ENCODE measurements around the gene KMO. TPM values are rescaled to one million over a fixed set of nuclear protein-coding genes. Genes with fewer than 3 reads are reported as not detected.

KMO gene
- total RNA-seq, 1 experiment from 2014 or later = not detected

DNA sequence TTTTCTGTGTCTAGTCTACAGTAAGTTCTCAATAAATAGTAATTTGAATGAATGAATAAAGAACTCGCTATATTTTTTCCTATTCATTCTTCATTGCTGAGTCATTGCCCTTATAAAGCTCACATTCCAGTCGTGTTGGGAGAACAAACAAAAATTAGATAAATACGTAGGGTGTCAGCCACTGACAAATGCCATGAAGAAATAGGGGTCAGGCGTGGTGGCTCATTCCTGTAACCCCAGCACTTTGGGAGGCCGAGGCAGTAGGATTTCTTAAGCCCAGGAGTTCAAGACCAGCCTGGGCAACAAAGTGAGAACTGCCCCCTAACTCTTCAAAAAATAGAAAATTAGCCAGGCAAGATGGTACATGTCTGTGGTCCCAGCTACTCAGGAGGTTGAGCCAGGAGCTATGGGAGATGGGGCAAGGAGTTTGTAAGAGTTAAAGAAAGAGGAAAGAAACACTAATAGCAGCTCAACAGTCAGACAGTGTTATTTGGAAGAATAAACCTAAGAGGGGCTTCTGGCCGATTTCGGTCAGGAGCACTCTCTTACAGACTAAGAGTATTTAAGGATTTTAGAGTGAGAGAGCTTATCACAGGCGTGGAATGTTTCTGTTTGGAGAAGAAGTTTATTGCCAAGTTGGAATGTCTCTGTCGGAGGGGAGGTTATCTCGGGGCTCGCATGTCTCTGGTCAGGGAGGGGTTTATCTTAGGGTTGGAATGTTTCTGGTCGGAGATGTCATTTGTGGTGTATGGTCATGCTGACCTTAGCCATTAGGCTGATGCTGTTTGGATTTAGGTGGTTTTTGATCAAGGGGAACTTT, 109.8 kb downstream of the KMO start:
- Histone ChIP-seq H2BK15ac (ENCODE audit: low read depth, low read length) (no peak overlapping the region), H2BK5ac (ENCODE audit: insufficient read length, low read length) (no peak overlapping the region), H3K4ac (ENCODE audit: low read depth, low read length) (no peak overlapping the region), H3K14ac (ENCODE audit: insufficient read depth, low read length) (no peak overlapping the region), H3K9me3 (ENCODE audit: control insufficient read depth, low read depth, low read length) (no peaks in the 10 kb centered on the region), H3K79me1 (ENCODE audit: insufficient read depth, low read depth, low read length, poor library complexity, severe bottlenecking) (no peaks in the 10 kb centered on the region), H4K5ac (ENCODE audit: insufficient read length, low read depth, low read length) (no peak overlapping the region), H3K23me2 (ENCODE audit: insufficient read length, low read depth, low read length, poor library complexity, severe bottlenecking) (peaks cover 3% of the 10 kb centered on the region), H2BK12ac (ENCODE audit: insufficient read length, low read depth, low read length) (no peak overlapping the region), H3K18ac (ENCODE audit: insufficient read length, low read depth, low read length) (no peak overlapping the region), H3K27ac (ENCODE audit: insufficient read length, low read depth, low read length) (no peak overlapping the region), H4K91ac (ENCODE audit: insufficient read length, low read depth, low read length) (no peak overlapping the region), H4K20me1 (ENCODE audit: control insufficient read depth, insufficient read depth, insufficient read length) (no peaks in the 10 kb centered on the region), H3K4me1 (ENCODE audit: insufficient read depth, low read length) (0 out of 2 replicates have a peak, but pooled peaks cover 6% of the 10 kb centered on the region), H2AFZ (ENCODE audit: low read length) (no peak overlapping the region), H3T11ph (ENCODE audit: low read length) (no peak overlapping the region), H2AK5ac (ENCODE audit: insufficient read length, low read length) (no peak overlapping the region), H3K79me2 (ENCODE audit: insufficient read depth, low read length) (peaks cover 15% of the 10 kb centered on the region; the same call in 1 of the 2 replicates), H3K27me3 (ENCODE audit: insufficient read depth, low read length) (no peaks in the 10 kb centered on the region), H3K56ac (ENCODE audit: insufficient read length, low read depth, low read length) (no peak overlapping the region), H3K9ac (ENCODE audit: extremely low read depth, insufficient read length, low read length) (no peak overlapping the region), H4K8ac (replicated peaks; ENCODE audit: insufficient read length, low read depth, low read length) (no peak overlapping the region), H3K23ac (ENCODE audit: insufficient read length, low read depth, low read length) (no peak overlapping the region), H2BK20ac (ENCODE audit: low read depth, low read length, poor library complexity, severe bottlenecking) (no peak overlapping the region), H2BK120ac (ENCODE audit: low read depth, low read length, poor library complexity, severe bottlenecking) (no peak overlapping the region), H3K4me2 (ENCODE audit: insufficient read depth, insufficient read length, low read length) (no peak overlapping the region)
- Mint-ChIP-seq H3K27me3 (ENCODE audit: low read depth) (peaks cover 16% of the 10 kb centered on the region), H3K4me3 (no peak overlapping the region; a peak in 1 of 5 replicates), H3K4me1 (peaks cover 21% of the 10 kb centered on the region in 2 experiments), H3K9me3 (peaks cover 13 to 17% of the 10 kb centered on the region in 2 experiments), H3K36me3 (ENCODE audit: insufficient read depth in 1 of 3, low read depth in 3 of 3) (peaks cover 3 to 18% (median 16%) of the 10 kb centered on the region in 3 experiments), H3K27ac (no peak overlapping the region)
- TF ChIP-seq, protein P1, sequence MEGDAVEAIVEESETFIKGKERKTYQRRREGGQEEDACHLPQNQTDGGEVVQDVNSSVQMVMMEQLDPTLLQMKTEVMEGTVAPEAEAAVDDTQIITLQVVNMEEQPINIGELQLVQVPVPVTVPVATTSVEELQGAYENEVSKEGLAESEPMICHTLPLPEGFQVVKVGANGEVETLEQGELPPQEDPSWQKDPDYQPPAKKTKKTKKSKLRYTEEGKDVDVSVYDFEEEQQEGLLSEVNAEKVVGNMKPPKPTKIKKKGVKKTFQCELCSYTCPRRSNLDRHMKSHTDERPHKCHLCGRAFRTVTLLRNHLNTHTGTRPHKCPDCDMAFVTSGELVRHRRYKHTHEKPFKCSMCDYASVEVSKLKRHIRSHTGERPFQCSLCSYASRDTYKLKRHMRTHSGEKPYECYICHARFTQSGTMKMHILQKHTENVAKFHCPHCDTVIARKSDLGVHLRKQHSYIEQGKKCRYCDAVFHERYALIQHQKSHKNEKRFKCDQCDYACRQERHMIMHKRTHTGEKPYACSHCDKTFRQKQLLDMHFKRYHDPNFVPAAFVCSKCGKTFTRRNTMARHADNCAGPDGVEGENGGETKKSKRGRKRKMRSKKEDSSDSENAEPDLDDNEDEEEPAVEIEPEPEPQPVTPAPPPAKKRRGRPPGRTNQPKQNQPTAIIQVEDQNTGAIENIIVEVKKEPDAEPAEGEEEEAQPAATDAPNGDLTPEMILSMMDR (conservative IDR thresholded peaks at IDR 0.05) = no peak
- DNase-seq = no peak
- no CpG with 5 or more reads among the region's 12 CpGs for WGBS (ENCODE audit: extremely low coverage, insufficient read length, low lambda C conversion rate)
